IMR-90 (cell line): Measurements from ENCODE around the gene OPCML. TPM values are rescaled to one million over a fixed set of nuclear protein-coding genes. Genes with fewer than 3 reads are reported as not detected.

Experiments used
- ATAC-seq: fragments of 200-7000 bp; cut with Tn5 transposase; 2 replicates; pipeline ENCODE4 v1.9.1; 2020; ENCODE audit warnings: low read depth, mild to moderate bottlenecking, moderate library complexity
- BruUV-seq: library from RNA; stranded (reverse); fragments of 400-500 nt; replicated peaks from 2 replicates; lab custom pipeline; 2021; lab: Mats Ljungman, UMichigan
- CTCF ChIA-PET: fragments of 300-600 bp; formaldehyde crosslinking; extraction: SDS; loops from one replicate; lab custom pipeline; 2021; ENCODE audit warnings: antibody characterized with exemption; lab: Yijun Ruan, JAX
- POLR2A ChIA-PET: fragments of 300-600 bp; sonication (Branson Sonifier 250); formaldehyde crosslinking; loops from one replicate; lab custom pipeline; 2022; ENCODE audit warnings: antibody characterized with exemption; ENCODE audit not compliant: unreplicated experiment; lab: Charles Lee
- DNase-seq: peaks from one replicate; pipeline ENCODE4 v3.0.0; 2013
- H2AFZ ChIP-seq: replicated peaks from 2 replicates; pipeline ENCODE3; 2013; ENCODE audit warnings: low read length, mild to moderate bottlenecking; ENCODE audit not compliant: poor library complexity
- H2AK5ac ChIP-seq: 2 replicates; pipeline ENCODE4 v1.6.1; 2013; ENCODE audit warnings: low read depth, low read length, inconsistent platforms
- H2AK9ac ChIP-seq: replicated peaks from 2 replicates; pipeline ENCODE3; 2013; ENCODE audit warnings: mild to moderate bottlenecking, low read depth, low read length, moderate library complexity; ENCODE audit not compliant: poor library complexity
- H2BK120ac ChIP-seq: 2 replicates; pipeline ENCODE4 v1.6.1; 2013; ENCODE audit warnings: low read depth, low read length, inconsistent platforms
- H2BK15ac ChIP-seq: 3 replicates; pipeline ENCODE4 v1.6.1; 2013; ENCODE audit warnings: low read depth, low read length, inconsistent platforms
- H2BK20ac ChIP-seq: 2 replicates; pipeline ENCODE4 v1.6.1; 2013; ENCODE audit warnings: low read depth, mild to moderate bottlenecking, inconsistent platforms, low read length, moderate library complexity
- H2BK5ac ChIP-seq: 2 replicates; pipeline ENCODE4 v1.6.1; 2013; ENCODE audit warnings: mild to moderate bottlenecking, low read depth, low read length, inconsistent platforms; ENCODE audit not compliant: poor library complexity, severe bottlenecking
- H3K14ac ChIP-seq: replicated peaks from 2 replicates; pipeline ENCODE4 v1.6.1; 2013; ENCODE audit warnings: low read depth, low read length, inconsistent platforms
- H3K18ac ChIP-seq: 2 replicates; pipeline ENCODE4 v1.6.1; 2013; ENCODE audit warnings: low read depth, low read length, control low read depth
- H3K23ac ChIP-seq: 2 replicates; pipeline ENCODE4 v1.6.1; 2013; ENCODE audit warnings: low read depth, low read length, inconsistent platforms
- H3K27ac ChIP-seq: 2 replicates; pipeline ENCODE4 v1.5.1; 2013; ENCODE audit warnings: mild to moderate bottlenecking, control low read depth, low read length; ENCODE audit not compliant: insufficient read depth
- H3K27me3 ChIP-seq: 2 replicates; pipeline ENCODE4 v1.6.1; 2013; ENCODE audit warnings: low read length; ENCODE audit not compliant: control insufficient read depth, insufficient read depth
- H3K36me3 ChIP-seq: 2 replicates; pipeline ENCODE4 v1.6.1; 2013; ENCODE audit warnings: low read length, mixed read lengths; ENCODE audit not compliant: control insufficient read depth, insufficient read depth
- H3K4ac ChIP-seq: 2 replicates; pipeline ENCODE4 v1.6.1; 2013; ENCODE audit warnings: low read depth, low read length, inconsistent platforms
- H3K4me1 ChIP-seq: 2 replicates; pipeline ENCODE4 v1.6.1; 2013; ENCODE audit warnings: low read length, mixed read lengths; ENCODE audit not compliant: control insufficient read depth, insufficient read depth
- H3K4me2 ChIP-seq: 2 replicates; pipeline ENCODE4 v1.6.1; 2013; ENCODE audit warnings: low read depth, mild to moderate bottlenecking, control low read depth, low read length, moderate library complexity
- H3K4me3 ChIP-seq: 2 replicates; pipeline ENCODE4 v1.5.1; 2013; ENCODE audit warnings: low read depth, mild to moderate bottlenecking, control low read depth, low read length, moderate library complexity; ENCODE audit not compliant: insufficient read depth
- H3K56ac ChIP-seq: 2 replicates; pipeline ENCODE4 v1.6.1; 2013; ENCODE audit warnings: low read length, inconsistent platforms; ENCODE audit not compliant: insufficient read depth; ENCODE audit errors: extremely low read depth
- H3K79me1 ChIP-seq, 2 experiments: 2 replicates each; pipeline ENCODE4 v1.6.1; 2013; ENCODE audit warnings: low read length in 2 of 2, inconsistent platforms in 1 of 2, low read depth in 1 of 2
- H3K9ac ChIP-seq: 2 replicates; pipeline ENCODE4 v1.6.1; 2013; ENCODE audit warnings: low read depth, low read length, control low read depth
- H3K9me1 ChIP-seq: 2 replicates; pipeline ENCODE4 v1.6.1; 2013; ENCODE audit warnings: low read length, inconsistent platforms; ENCODE audit not compliant: insufficient read depth
- H3K9me3 ChIP-seq: 2 replicates; pipeline ENCODE4 v1.6.1; 2013; ENCODE audit warnings: low read length; ENCODE audit not compliant: control insufficient read depth, insufficient read depth
- H4K20me1 ChIP-seq: 2 replicates; pipeline ENCODE4 v1.6.1; 2013; ENCODE audit warnings: low read length, inconsistent platforms; ENCODE audit not compliant: insufficient read depth
- H4K5ac ChIP-seq: 2 replicates; pipeline ENCODE4 v1.6.1; 2013; ENCODE audit warnings: mild to moderate bottlenecking, low read depth, low read length, control low read depth
- H4K8ac ChIP-seq, 2 experiments: 2 replicates each; pipeline ENCODE4 v1.6.1; 2013; ENCODE audit warnings: low read depth in 2 of 2, low read length in 2 of 2, control low read depth in 1 of 2, inconsistent platforms in 1 of 2
- H4K91ac ChIP-seq: 2 replicates; pipeline ENCODE4 v1.6.1; 2013; ENCODE audit warnings: low read depth, low read length, inconsistent platforms; ENCODE audit not compliant: insufficient read depth
- BHLHE40 ChIP-seq: fragments of 150-350 bp; IDR thresholded peaks from 2 replicates; pipeline ENCODE4 v1.6.1; 2016; ENCODE audit warnings: mild to moderate bottlenecking, low read depth, low read length
- CHD1 ChIP-seq: IDR thresholded peaks from 2 replicates; pipeline ENCODE4 v1.6.1; 2012; ENCODE audit warnings: low read depth, low read length, improper control_type of control experiment
- MAFK ChIP-seq: IDR thresholded peaks from 2 replicates; pipeline ENCODE4 v1.6.1; 2012; ENCODE audit warnings: low read depth, low read length, improper control_type of control experiment
- MXI1 ChIP-seq: IDR thresholded peaks from 2 replicates; pipeline ENCODE4 v1.6.1; 2012; ENCODE audit warnings: low read depth, mild to moderate bottlenecking, low read length, moderate library complexity, borderline replicate concordance
- NFE2L2 ChIP-seq: fragments of 150-350 bp; IDR thresholded peaks from 2 replicates; pipeline ENCODE4 v1.6.1; 2016; ENCODE audit warnings: low read depth, mild to moderate bottlenecking, low read length
- RAD21 ChIP-seq: IDR thresholded peaks from 2 replicates; pipeline ENCODE4 v1.6.1; 2012; ENCODE audit warnings: low read length, improper control_type of control experiment
- RFX5 ChIP-seq: IDR thresholded peaks from 2 replicates; pipeline ENCODE4 v1.8.0; 2012; ENCODE audit warnings: low read depth, mild to moderate bottlenecking, low read length, moderate library complexity
- SMC3 ChIP-seq: fragments of 150-350 bp; IDR thresholded peaks from 2 replicates; pipeline ENCODE4 v1.6.1; 2016; ENCODE audit warnings: low read depth, mild to moderate bottlenecking, antibody characterized with exemption, low read length, moderate library complexity
- USF2 ChIP-seq: fragments of 150-350 bp; IDR thresholded peaks from 2 replicates; pipeline ENCODE4 v1.6.1; 2017; ENCODE audit warnings: mild to moderate bottlenecking, antibody characterized with exemption, low read length, low read depth
- WGBS, 2 experiments: methylation state at CpG; one replicate each; pipeline versions ENCODE4 v1.1.5 to v1.1.7; 2013; ENCODE audit warnings: missing lambda C conversion rate in 2 of 2; ENCODE audit not compliant: insufficient read length in 1 of 2; ENCODE audit errors: extremely low coverage in 2 of 2; 5-methylcytosine and 5-hydroxymethylcytosine counted together
- dilution Hi-C: fragments of 300-500 bp; cut with HindIII; formaldehyde crosslinking; loops from one replicate; pipeline ENCODE4 v1.14.3; 2018; ENCODE audit warnings: low sequenced_read_pairs; ENCODE audit not compliant: unreplicated experiment
- in situ Hi-C: fragments of 300-500 bp; cut with MboI; formaldehyde crosslinking; loops from 3 replicates; pipeline ENCODE4 v1.14.3; 2019; ENCODE audit warnings: low sequenced_read_pairs, inconsistent platforms, mixed read lengths
- intact Hi-C: fragments of 100-400 bp; cut with micrococcal nuclease; formaldehyde crosslinking; loops from 2 replicates; pipeline ENCODE4 v1.10.0; 2022
- polyA plus RNA-seq, 3 experiments: library from polyadenylated mRNA; depleted of rRNA; stranded (reverse); fragments of >200 nt; gene quantifications; 2 replicates each; pipeline ENCODE4 v1.2.3, GENCODE V29; 2012; ENCODE audit warnings: low replicate concordance in 1 of 3
- total RNA-seq: library from RNA; depleted of rRNA; stranded (reverse); fragments of >200 nt; gene quantifications from 2 replicates; pipeline ENCODE4 v1.2.3, GENCODE V29; 2012
- TF ChIP-seq, protein P1 (sequence below): fragments of 150-350 bp; IDR thresholded peaks from 2 replicates; pipeline ENCODE4 v1.6.1; 2016; ENCODE audit warnings: low read depth, mild to moderate bottlenecking, low read length, moderate library complexity, borderline replicate concordance

OPCML gene
- total and polyA plus RNA-seq, 2 of the 4 experiments (the other 2 are of a cell fraction): under 0.01 to 2.6 TPM

- H3K27me3 ChIP-seq: no peaks in the 10 kb centered on the region
- intact Hi-C loops: no loop called here
- H2AK9ac ChIP-seq: no peak overlapping the region
- no peaks in the 10 kb centered on the region for H4K20me1 ChIP-seq
- no TSS peak for BruUV-seq
- DNase-seq (no peak), ATAC-seq (no peak)
- no peaks in the 10 kb centered on the region for H3K36me3 ChIP-seq
- no peak overlapping the region for H4K91ac ChIP-seq
- dilution Hi-C loops: no loop called here
- no peak overlapping the region for H3K4me3 ChIP-seq
- in situ Hi-C loops: no loop called here
- H2BK20ac ChIP-seq: no peak overlapping the region
- H3K79me1 ChIP-seq: no peaks in the 10 kb centered on the region
- no peaks in the 10 kb centered on the region for H3K4me1 ChIP-seq
- H3K4me2 ChIP-seq: no peak overlapping the region
- no peak overlapping the region for H3K23ac ChIP-seq
- no peak overlapping the region for H3K4ac ChIP-seq
- no peak overlapping the region for H2BK15ac ChIP-seq
- no peak for TF ChIP-seq BHLHE40
- no peak for TF ChIP-seq NFE2L2
- no peak for TF ChIP-seq RAD21
- TF ChIP-seq MAFK: no peak
- TF ChIP-seq SMC3: no peak
- TF ChIP-seq USF2: no peak
- no peak for TF ChIP-seq MXI1
- TF ChIP-seq RFX5: no peak
- TF ChIP-seq, protein P1, sequence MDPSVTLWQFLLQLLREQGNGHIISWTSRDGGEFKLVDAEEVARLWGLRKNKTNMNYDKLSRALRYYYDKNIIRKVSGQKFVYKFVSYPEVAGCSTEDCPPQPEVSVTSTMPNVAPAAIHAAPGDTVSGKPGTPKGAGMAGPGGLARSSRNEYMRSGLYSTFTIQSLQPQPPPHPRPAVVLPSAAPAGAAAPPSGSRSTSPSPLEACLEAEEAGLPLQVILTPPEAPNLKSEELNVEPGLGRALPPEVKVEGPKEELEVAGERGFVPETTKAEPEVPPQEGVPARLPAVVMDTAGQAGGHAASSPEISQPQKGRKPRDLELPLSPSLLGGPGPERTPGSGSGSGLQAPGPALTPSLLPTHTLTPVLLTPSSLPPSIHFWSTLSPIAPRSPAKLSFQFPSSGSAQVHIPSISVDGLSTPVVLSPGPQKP: no peak
- TF ChIP-seq CHD1: no peak
- no peak overlapping the region for H2AFZ ChIP-seq
- no peak overlapping the region for H3K27ac ChIP-seq
- ChIA-PET POLR2A (no interaction called here), CTCF (no interaction called here)
- no peak overlapping the region for H3K56ac ChIP-seq
- H2BK120ac ChIP-seq: no peak overlapping the region
- H2AK5ac ChIP-seq: no peak overlapping the region
- no peak overlapping the region for H4K8ac ChIP-seq
- no peaks in the 10 kb centered on the region for H3K9me1 ChIP-seq
- no peak overlapping the region for H3K9ac ChIP-seq
- H3K14ac ChIP-seq: no peak overlapping the region
- no peak overlapping the region for H4K5ac ChIP-seq
- no peak overlapping the region for H2BK5ac ChIP-seq
- H3K18ac ChIP-seq: no peak overlapping the region
- 81% methylated on average over 13 of the region's 21 CpGs; no CpG with 5 or more reads in 1 of the 2 experiments for WGBS, 2 experiments
- peaks cover 50% of the 10 kb centered on the region for H3K9me3 ChIP-seq
These were observed 170.7 kb downstream of the OPCML start for GRCh38 chr11:133361689-133361994.
